Hepatocyte (in vitro differentiated cells): ENCODE results near the gene DPPA4. TPM values are rescaled to one million over a fixed set of nuclear protein-coding genes. Genes with fewer than 3 reads are reported as not detected.

Experiments
- DNase-seq: peaks from one replicate; pipeline ENCODE4 v3.0.0-alpha.2; 2016; ENCODE audit warnings: low spot score
- H2AFZ ChIP-seq: fragments of 200-600 bp; sonication (generic); 2 replicates; pipeline ENCODE4 v1.6.0; 2016; ENCODE audit warnings: antibody characterized with exemption, mild to moderate bottlenecking
- H3K27ac ChIP-seq: fragments of 200-600 bp; sonication (generic); 2 replicates; pipeline ENCODE4 v1.5.1; 2016; ENCODE audit warnings: mild to moderate bottlenecking
- H3K27me3 ChIP-seq: fragments of 200-600 bp; sonication (generic); 2 replicates; pipeline ENCODE4 v1.6.1; 2016
- H3K36me3 ChIP-seq: fragments of 200-600 bp; sonication (generic); replicated peaks from 2 replicates; pipeline ENCODE4 v1.5.1; 2016; ENCODE audit warnings: low read depth; ENCODE audit not compliant: insufficient read depth
- H3K4me1 ChIP-seq: fragments of 200-600 bp; sonication (generic); 2 replicates; pipeline ENCODE4 v1.5.1; 2016; ENCODE audit warnings: mild to moderate bottlenecking, moderate library complexity; ENCODE audit not compliant: insufficient read depth
- H3K4me2 ChIP-seq: fragments of 200-600 bp; sonication (generic); 2 replicates; pipeline ENCODE4 v1.6.0; 2016
- H3K4me3 ChIP-seq: fragments of 200-600 bp; sonication (generic); 2 replicates; pipeline ENCODE4 v1.5.1; 2016; ENCODE audit warnings: mild to moderate bottlenecking
- H3K79me2 ChIP-seq: fragments of 200-600 bp; sonication (generic); 2 replicates; pipeline ENCODE4 v1.6.0; 2017; ENCODE audit warnings: mild to moderate bottlenecking
- H3K9me2 ChIP-seq: fragments of 200-600 bp; sonication (generic); replicated peaks from 2 replicates; pipeline ENCODE4 v1.6.0; 2017; ENCODE audit warnings: mild to moderate bottlenecking; ENCODE audit not compliant: insufficient read depth
- H3K9me3 ChIP-seq: fragments of 200-600 bp; sonication (generic); 2 replicates; pipeline ENCODE4 v1.5.1; 2016; ENCODE audit warnings: low read depth, mild to moderate bottlenecking
- H4K20me1 ChIP-seq: fragments of 200-600 bp; sonication (generic); 2 replicates; pipeline ENCODE4 v1.6.0; 2016; ENCODE audit warnings: mild to moderate bottlenecking; ENCODE audit not compliant: insufficient read depth, poor library complexity, severe bottlenecking
- EZH2 ChIP-seq: fragments of 200-600 bp; sonication (generic); IDR thresholded peaks from 2 replicates; pipeline ENCODE4 v1.6.1; 2016; ENCODE audit warnings: antibody characterized with exemption, mild to moderate bottlenecking, borderline replicate concordance
- EZH2phosphoT487 ChIP-seq: fragments of 200-600 bp; sonication (generic); IDR thresholded peaks from one replicate; pipeline ENCODE4 v1.6.1; 2018; ENCODE audit warnings: antibody characterized with exemption, mild to moderate bottlenecking, low read depth, moderate library complexity; ENCODE audit not compliant: unreplicated experiment, severe bottlenecking
- WGBS: methylation state at CpG from one replicate; pipeline ENCODE4 v1.1.6; 2016; ENCODE audit warnings: low lambda C conversion rate; ENCODE audit errors: missing lambda C conversion rate; 5-methylcytosine and 5-hydroxymethylcytosine counted together
- polyA plus RNA-seq: library from polyadenylated mRNA; unstranded; fragments of >200 nt; fragmentation: Nextera tagmentation; extraction: Ambion mirVana; gene quantifications from 2 replicates; pipeline ENCODE4 v1.2.1, GENCODE V29; 2016
- total RNA-seq: library from RNA; depleted of rRNA; stranded (reverse); fragments of >200 nt; gene quantifications from 2 replicates; pipeline ENCODE4 v1.2.3, GENCODE V29; 2014
- TF ChIP-seq, protein P1 (sequence below): fragments of 200-600 bp; sonication (generic); IDR thresholded peaks from 2 replicates; pipeline ENCODE4 v1.5.1; 2016; ENCODE audit warnings: antibody characterized with exemption, mild to moderate bottlenecking; ENCODE audit not compliant: poor library complexity

The DPPA4 gene
- total and polyA plus RNA-seq, 2 experiments from 2014 or later = 4.3 to 11.4 TPM

DNA sequence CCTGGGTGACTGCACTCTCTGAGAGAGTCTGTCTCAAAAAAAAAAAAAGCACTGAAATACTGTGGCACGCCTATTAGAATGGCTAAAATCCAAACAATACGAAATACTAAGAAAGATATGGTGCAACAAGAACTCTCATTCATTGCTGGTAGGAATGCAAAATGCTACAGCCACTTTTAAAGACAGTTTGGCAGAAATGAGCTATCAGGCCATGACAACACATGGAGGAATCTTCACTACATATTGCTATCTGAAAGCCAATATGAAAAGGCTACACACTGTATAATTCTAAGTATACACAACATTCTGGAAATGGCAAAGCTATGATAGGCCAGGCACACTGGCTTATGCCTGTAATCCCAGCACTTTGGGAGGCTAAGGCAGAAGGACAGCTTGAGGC is 39.9 kb downstream of the DPPA4 start:
- no peak overlapping the region for H3K27ac ChIP-seq
- no peaks in the 10 kb centered on the region for H3K36me3 ChIP-seq
- H3K4me1 ChIP-seq = no peaks in the 10 kb centered on the region
- H2AFZ ChIP-seq = no peak overlapping the region
- TF ChIP-seq, protein P1, sequence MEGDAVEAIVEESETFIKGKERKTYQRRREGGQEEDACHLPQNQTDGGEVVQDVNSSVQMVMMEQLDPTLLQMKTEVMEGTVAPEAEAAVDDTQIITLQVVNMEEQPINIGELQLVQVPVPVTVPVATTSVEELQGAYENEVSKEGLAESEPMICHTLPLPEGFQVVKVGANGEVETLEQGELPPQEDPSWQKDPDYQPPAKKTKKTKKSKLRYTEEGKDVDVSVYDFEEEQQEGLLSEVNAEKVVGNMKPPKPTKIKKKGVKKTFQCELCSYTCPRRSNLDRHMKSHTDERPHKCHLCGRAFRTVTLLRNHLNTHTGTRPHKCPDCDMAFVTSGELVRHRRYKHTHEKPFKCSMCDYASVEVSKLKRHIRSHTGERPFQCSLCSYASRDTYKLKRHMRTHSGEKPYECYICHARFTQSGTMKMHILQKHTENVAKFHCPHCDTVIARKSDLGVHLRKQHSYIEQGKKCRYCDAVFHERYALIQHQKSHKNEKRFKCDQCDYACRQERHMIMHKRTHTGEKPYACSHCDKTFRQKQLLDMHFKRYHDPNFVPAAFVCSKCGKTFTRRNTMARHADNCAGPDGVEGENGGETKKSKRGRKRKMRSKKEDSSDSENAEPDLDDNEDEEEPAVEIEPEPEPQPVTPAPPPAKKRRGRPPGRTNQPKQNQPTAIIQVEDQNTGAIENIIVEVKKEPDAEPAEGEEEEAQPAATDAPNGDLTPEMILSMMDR = no peak
- TF ChIP-seq EZH2 = no peak
- TF ChIP-seq EZH2phosphoT487 = no peak
- no peaks in the 10 kb centered on the region for H3K9me3 ChIP-seq
- DNase-seq = no peak
- no peaks in the 10 kb centered on the region for H3K79me2 ChIP-seq
- H3K9me2 ChIP-seq = no peaks in the 10 kb centered on the region
- no peak overlapping the region for H3K4me2 ChIP-seq
- H4K20me1 ChIP-seq = no peaks in the 10 kb centered on the region
- H3K4me3 ChIP-seq = no peak overlapping the region
- H3K27me3 ChIP-seq = no peaks in the 10 kb centered on the region
- WGBS = 92% methylated on average over 2 of the region's 2 CpGs

- TF ChIP-seq EZH2 = no peak
- no peak for TF ChIP-seq EZH2phosphoT487
- TF ChIP-seq, protein P1 = no peak
- H3K36me3 ChIP-seq = no peaks in the 10 kb centered on the region
Measured at GRCh38 chr3:109284071-109284470, 53.3 kb downstream of the DPPA4 start.

GRCh38 chr3:109278546-109278945 is 58.8 kb downstream of the DPPA4 start:
- WGBS = 100% methylated on average over 1 of the region's 1 CpG
- no peak for DNase-seq
- H3K27ac ChIP-seq = no peak overlapping the region

More at GRCh38 chr3:109284071-109284470, 53.3 kb downstream of the DPPA4 start:
- Histone ChIP-seq H3K4me3 (no peak overlapping the region), H2AFZ (no peak overlapping the region), H3K79me2 (no peaks in the 10 kb centered on the region), H4K20me1 (no peaks in the 10 kb centered on the region), H3K4me1 (no peaks in the 10 kb centered on the region), H3K9me3 (no peaks in the 10 kb centered on the region), H3K27ac (no peak overlapping the region), H3K27me3 (no peaks in the 10 kb centered on the region), H3K4me2 (no peak overlapping the region), H3K9me2 (no peaks in the 10 kb centered on the region)
- DNase-seq = no peak

More at GRCh38 chr3:109278546-109278945, 58.8 kb downstream of the DPPA4 start:
- Histone ChIP-seq H3K4me3 (no peak overlapping the region), H3K27me3 (no peaks in the 10 kb centered on the region), H3K4me2 (no peak overlapping the region), H2AFZ (no peak overlapping the region), H3K9me3 (no peaks in the 10 kb centered on the region), H3K9me2 (no peaks in the 10 kb centered on the region), H3K79me2 (no peaks in the 10 kb centered on the region), H4K20me1 (no peaks in the 10 kb centered on the region), H3K4me1 (no peaks in the 10 kb centered on the region), H3K36me3 (no peaks in the 10 kb centered on the region)
- TF ChIP-seq EZH2 (no peak), EZH2phosphoT487 (no peak)
- TF ChIP-seq, protein P1 = no peak
